OCI-LY3 (cell line): ENCODE measurements around the gene ARHGAP40.

Experiments used
- EZH2phosphoT487 ChIP-seq: fragments of 200-600 bp; shearing (Covaris generic); IDR thresholded peaks from 2 replicates; pipeline ENCODE4 v1.6.1; 2018; ENCODE audit warnings: antibody characterized with exemption, mixed run types, low read depth
- TF ChIP-seq, protein P1 (sequence below): fragments of 200-600, 300-600 bp; sonication (generic); IDR thresholded peaks from 2 replicates; pipeline ENCODE4 v1.5.1; 2014; ENCODE audit warnings: antibody characterized with exemption, low read length, low read depth

DNA sequence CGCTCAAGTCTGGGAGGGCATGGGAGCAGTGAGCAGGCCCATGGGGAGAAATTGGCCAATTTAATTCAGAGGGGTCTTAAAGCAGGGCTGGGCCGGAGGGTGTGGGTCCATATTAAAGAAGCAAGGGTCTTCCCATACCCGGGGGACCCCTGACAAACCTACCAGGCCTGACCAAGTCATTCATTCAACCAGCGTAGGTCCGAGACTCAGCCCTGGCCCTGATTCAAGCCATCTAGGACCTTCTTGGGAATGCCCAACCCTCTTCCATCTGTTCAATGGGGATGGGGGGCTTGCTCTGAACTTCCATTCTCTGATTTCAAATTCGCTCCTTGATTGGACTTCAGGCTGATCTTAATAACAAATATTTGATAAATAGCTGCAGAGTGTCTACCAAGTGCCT, 13.3 kb upstream of the ARHGAP40 start:
- TF ChIP-seq, protein P1, sequence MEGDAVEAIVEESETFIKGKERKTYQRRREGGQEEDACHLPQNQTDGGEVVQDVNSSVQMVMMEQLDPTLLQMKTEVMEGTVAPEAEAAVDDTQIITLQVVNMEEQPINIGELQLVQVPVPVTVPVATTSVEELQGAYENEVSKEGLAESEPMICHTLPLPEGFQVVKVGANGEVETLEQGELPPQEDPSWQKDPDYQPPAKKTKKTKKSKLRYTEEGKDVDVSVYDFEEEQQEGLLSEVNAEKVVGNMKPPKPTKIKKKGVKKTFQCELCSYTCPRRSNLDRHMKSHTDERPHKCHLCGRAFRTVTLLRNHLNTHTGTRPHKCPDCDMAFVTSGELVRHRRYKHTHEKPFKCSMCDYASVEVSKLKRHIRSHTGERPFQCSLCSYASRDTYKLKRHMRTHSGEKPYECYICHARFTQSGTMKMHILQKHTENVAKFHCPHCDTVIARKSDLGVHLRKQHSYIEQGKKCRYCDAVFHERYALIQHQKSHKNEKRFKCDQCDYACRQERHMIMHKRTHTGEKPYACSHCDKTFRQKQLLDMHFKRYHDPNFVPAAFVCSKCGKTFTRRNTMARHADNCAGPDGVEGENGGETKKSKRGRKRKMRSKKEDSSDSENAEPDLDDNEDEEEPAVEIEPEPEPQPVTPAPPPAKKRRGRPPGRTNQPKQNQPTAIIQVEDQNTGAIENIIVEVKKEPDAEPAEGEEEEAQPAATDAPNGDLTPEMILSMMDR = no peak
- no peak for TF ChIP-seq EZH2phosphoT487
